ENCODE measurements around the gene TBC1D10A. TPM values are rescaled to one million over a fixed set of nuclear protein-coding genes. Genes with fewer than 3 reads are reported as not detected.

TBC1D10A gene
- total RNA-seq, 6 experiments from 2014 or later: 15.6 to 20.6 (median 16.7) TPM

- H3K36me3 Mint-ChIP-seq (ENCODE audit: low read depth): no peaks in the 10 kb centered on the region
- H3K4me3 Mint-ChIP-seq: no peak overlapping the region
- H3K27me3 Mint-ChIP-seq (ENCODE audit: insufficient read depth): no peaks in the 10 kb centered on the region; the same call in 1 of the 2 replicates
- no peaks in the 10 kb centered on the region for H3K9me3 Mint-ChIP-seq
- H3K4me1 Mint-ChIP-seq (ENCODE audit: low read depth): peaks cover 10% of the 10 kb centered on the region
- no peak for TF ChIP-seq CTCF (IDR thresholded peaks at IDR 0.05)
- H3K27ac Mint-ChIP-seq: no peak overlapping the region
- no peak for DNase-seq
Observed at GRCh38 chr22:30371321-30371720, 44.6 kb upstream of the TBC1D10A start.

GRCh38 chr22:30370641-30371230 is 44.0 kb upstream of the TBC1D10A start:
- no peaks in the 10 kb centered on the region for H3K36me3 Mint-ChIP-seq (ENCODE audit: low read depth)
- TF ChIP-seq CTCF (IDR thresholded peaks at IDR 0.05): no peak
- DNase-seq: no peak
- H3K4me3 Mint-ChIP-seq: no peak overlapping the region
- no peaks in the 10 kb centered on the region; the same call in 1 of the 2 replicates for H3K27me3 Mint-ChIP-seq (ENCODE audit: insufficient read depth)
- no peak overlapping the region for H3K27ac Mint-ChIP-seq
- H3K9me3 Mint-ChIP-seq: no peaks in the 10 kb centered on the region
- H3K4me1 Mint-ChIP-seq (ENCODE audit: low read depth): peaks cover 10% of the 10 kb centered on the region

- no peaks in the 10 kb centered on the region for H3K36me3 Mint-ChIP-seq (ENCODE audit: low read depth)
- no peak overlapping the region for H3K4me3 Mint-ChIP-seq
- no peaks in the 10 kb centered on the region for H3K9me3 Mint-ChIP-seq
- no peak overlapping the region for H3K27ac Mint-ChIP-seq
- TF ChIP-seq CTCF (IDR thresholded peaks at IDR 0.05): no peak
- H3K27me3 Mint-ChIP-seq (ENCODE audit: insufficient read depth): no peaks in the 10 kb centered on the region; the same call in 1 of the 2 replicates
- no peak for DNase-seq
- peaks cover 10% of the 10 kb centered on the region for H3K4me1 Mint-ChIP-seq (ENCODE audit: low read depth)
Observed at GRCh38 chr22:30368420-30368819, 41.7 kb upstream of the TBC1D10A start.

- no peaks in the 10 kb centered on the region for H3K36me3 Mint-ChIP-seq (ENCODE audit: low read depth)
- DNase-seq: no peak
- no peak overlapping the region for H3K4me3 Mint-ChIP-seq
- H3K9me3 Mint-ChIP-seq: no peaks in the 10 kb centered on the region
- H3K27ac Mint-ChIP-seq: no peak overlapping the region
- H3K27me3 Mint-ChIP-seq (ENCODE audit: insufficient read depth): no peaks in the 10 kb centered on the region; the same call in 1 of the 2 replicates
- peaks cover 10% of the 10 kb centered on the region for H3K4me1 Mint-ChIP-seq (ENCODE audit: low read depth)
- no peak for TF ChIP-seq CTCF (IDR thresholded peaks at IDR 0.05)
Observed at GRCh38 chr22:30365891-30366290, 39.1 kb upstream of the TBC1D10A start.

- DNase-seq: no peak
- peaks cover 5% of the 10 kb centered on the region for H3K4me1 Mint-ChIP-seq (ENCODE audit: low read depth)
- H3K27ac Mint-ChIP-seq: no peak overlapping the region
- no peaks in the 10 kb centered on the region for H3K36me3 Mint-ChIP-seq (ENCODE audit: low read depth)
- no peak overlapping the region for H3K4me3 Mint-ChIP-seq
- H3K27me3 Mint-ChIP-seq (ENCODE audit: insufficient read depth): no peaks in the 10 kb centered on the region
- TF ChIP-seq CTCF (IDR thresholded peaks at IDR 0.05): no peak
- H3K9me3 Mint-ChIP-seq: no peaks in the 10 kb centered on the region
Observed at GRCh38 chr22:30362651-30363281, 36.0 kb upstream of the TBC1D10A start.
